ENCODE results near the gene TTC3.
"Not testable (repeated sequence)": the region's sequence is repeated elsewhere in the genome, so short reads cannot be mapped to it uniquely, and the experiment has no call there.

TTC3 gene

DNA sequence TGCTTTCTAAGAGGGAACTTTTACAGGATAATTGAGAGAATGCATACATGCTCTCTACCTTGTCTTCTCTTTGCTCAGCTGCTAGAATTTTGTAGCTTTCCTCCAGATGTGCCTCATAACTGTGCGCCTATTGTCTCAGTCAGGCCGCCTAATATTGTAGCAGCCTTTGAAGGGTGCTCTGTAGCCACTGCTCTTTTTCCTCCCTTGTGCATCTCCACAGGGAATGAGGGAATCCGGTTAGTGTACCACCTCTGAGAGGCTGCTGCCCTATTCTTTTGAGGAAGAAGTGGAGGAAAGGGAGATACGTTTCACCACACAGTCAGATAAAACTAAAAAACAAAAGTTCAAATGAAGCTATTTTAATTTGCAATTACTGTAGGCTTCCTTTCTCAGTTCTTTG, 22.8 kb downstream of the TTC3 start:
- no peak for DNase-seq (ENCODE audit: low read depth)
- H3K4me3 ChIP-seq (ENCODE audit: low read depth, low read length): no peak overlapping the region
- TF ChIP-seq MYC (IDR thresholded peaks at IDR 0.05; ENCODE audit: low read depth, low read length) (no peak), POLR2A (IDR thresholded peaks at IDR 0.05; ENCODE audit: extremely low read depth, insufficient read length) (no peak), CTCF (IDR thresholded peaks at IDR 0.05; ENCODE audit: low read depth, low read length) (no peak), MAX (IDR thresholded peaks at IDR 0.05; ENCODE audit: low read depth, low read length) (no peak)

DNA sequence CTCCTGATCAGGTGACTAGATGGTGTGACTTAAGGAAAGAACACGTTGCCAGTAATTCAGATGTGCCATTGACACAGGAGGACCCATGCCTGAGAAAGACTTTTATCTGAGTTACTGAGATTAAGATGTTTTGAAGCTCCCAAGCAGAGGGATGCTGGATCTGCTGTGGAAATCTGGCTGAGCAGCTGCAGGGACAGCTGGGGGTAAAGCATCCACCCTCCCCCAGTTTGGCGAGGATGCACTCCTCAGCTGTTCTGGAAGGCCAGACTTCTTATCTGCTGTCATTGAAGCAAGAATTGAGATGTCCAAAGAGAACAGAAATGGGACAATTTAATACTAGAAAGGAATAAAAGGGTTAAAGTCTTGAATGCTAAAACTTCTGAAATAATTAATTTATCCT, 25.7 kb downstream of the TTC3 start:
- no peak for DNase-seq (ENCODE audit: low read depth)
- TF ChIP-seq CTCF (IDR thresholded peaks at IDR 0.05; ENCODE audit: low read depth, low read length) (no peak), POLR2A (IDR thresholded peaks at IDR 0.05; ENCODE audit: extremely low read depth, insufficient read length) (no peak), MAX (IDR thresholded peaks at IDR 0.05; ENCODE audit: low read depth, low read length) (no peak), MYC (IDR thresholded peaks at IDR 0.05; ENCODE audit: low read depth, low read length) (no peak)
- H3K4me3 ChIP-seq (ENCODE audit: low read depth, low read length): no peak overlapping the region

GRCh38 chr21:37100316-37100715, 27.3 kb downstream of the TTC3 start:
- TF ChIP-seq MYC (IDR thresholded peaks at IDR 0.05; ENCODE audit: low read depth, low read length): no peak
- no peak for TF ChIP-seq MAX (IDR thresholded peaks at IDR 0.05; ENCODE audit: low read depth, low read length)
- no peak for TF ChIP-seq POLR2A (IDR thresholded peaks at IDR 0.05; ENCODE audit: extremely low read depth, insufficient read length)
- TF ChIP-seq CTCF (IDR thresholded peaks at IDR 0.05; ENCODE audit: low read depth, low read length): no peak
- no peak for DNase-seq (ENCODE audit: low read depth)
- no peak overlapping the region for H3K4me3 ChIP-seq (ENCODE audit: low read depth, low read length)

DNA sequence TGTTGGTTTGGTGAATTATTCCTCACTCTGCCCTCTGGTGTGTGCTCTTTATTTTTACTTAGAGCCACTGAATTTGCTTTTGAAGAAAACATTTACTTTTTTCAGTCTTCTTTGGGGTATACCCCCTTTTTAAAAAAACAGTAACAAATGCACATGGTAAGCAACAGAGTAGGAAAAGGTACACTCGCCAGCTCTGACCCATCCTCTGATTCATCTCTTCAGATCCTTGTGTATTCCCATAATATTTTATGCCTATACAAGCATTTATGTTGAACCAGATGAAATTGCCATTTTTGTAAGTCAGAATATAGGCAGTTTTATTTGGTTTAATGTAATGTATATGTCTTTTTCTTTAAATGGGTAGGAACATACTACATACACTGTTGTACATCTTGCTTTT, 28.3 kb downstream of the TTC3 start:
- TF ChIP-seq CTCF (IDR thresholded peaks at IDR 0.05; ENCODE audit: low read depth, low read length): no peak
- no peak for TF ChIP-seq MYC (IDR thresholded peaks at IDR 0.05; ENCODE audit: low read depth, low read length)
- no peak for TF ChIP-seq POLR2A (IDR thresholded peaks at IDR 0.05; ENCODE audit: extremely low read depth, insufficient read length)
- no peak for TF ChIP-seq MAX (IDR thresholded peaks at IDR 0.05; ENCODE audit: low read depth, low read length)
- DNase-seq (ENCODE audit: low read depth): no peak
- no peak overlapping the region for H3K4me3 ChIP-seq (ENCODE audit: low read depth, low read length)

- H3K4me3 ChIP-seq (ENCODE audit: low read depth, low read length); DNase-seq (ENCODE audit: low read depth): not testable (repeated sequence)
Measured at GRCh38 chr21:37102746-37103145, 29.7 kb downstream of the TTC3 start.

- TF ChIP-seq MYC (IDR thresholded peaks at IDR 0.05; ENCODE audit: low read depth, low read length) (no peak), CTCF (IDR thresholded peaks at IDR 0.05; ENCODE audit: low read depth, low read length) (no peak), MAX (IDR thresholded peaks at IDR 0.05; ENCODE audit: low read depth, low read length) (no peak), POLR2A (IDR thresholded peaks at IDR 0.05; ENCODE audit: extremely low read depth, insufficient read length) (no peak)
- no peak for DNase-seq (ENCODE audit: low read depth)
- H3K4me3 ChIP-seq (ENCODE audit: low read depth, low read length): no peak overlapping the region
Measured at GRCh38 chr21:37106998-37107397, 33.9 kb downstream of the TTC3 start.

- not testable (repeated sequence) for DNase-seq (ENCODE audit: low read depth); H3K4me3 ChIP-seq (ENCODE audit: low read depth, low read length)
Measured at GRCh38 chr21:37111029-37111428, 38.0 kb downstream of the TTC3 start.

DNA sequence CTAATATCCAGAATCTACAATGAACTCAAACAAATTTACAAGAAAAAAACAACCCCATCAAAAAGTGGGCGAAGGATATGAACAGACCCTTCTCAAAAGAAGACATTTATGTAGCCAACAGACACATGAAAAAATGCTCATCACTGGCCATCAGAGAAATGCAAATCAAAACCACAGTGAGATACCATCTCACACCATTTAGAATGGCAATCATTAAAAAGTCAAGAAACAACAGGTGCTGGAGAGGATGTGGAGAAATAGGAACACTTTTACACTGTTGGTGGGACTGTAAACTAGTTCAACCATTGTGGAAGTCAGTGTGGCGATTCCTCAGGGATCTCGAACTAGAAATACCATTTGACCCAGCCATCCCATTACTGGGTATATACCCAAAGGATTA, 41.2 kb downstream of the TTC3 start:
- DNase-seq (ENCODE audit: low read depth): not testable (repeated sequence)

GRCh38 chr21:37116459-37116858, 43.4 kb downstream of the TTC3 start:
- DNase-seq (ENCODE audit: low read depth); H3K4me3 ChIP-seq (ENCODE audit: low read depth, low read length): not testable (repeated sequence)

More for the DNA sequence above, 41.2 kb downstream of the TTC3 start:
- not testable (repeated sequence) for H3K4me3 ChIP-seq (ENCODE audit: low read depth, low read length)
